ENCODE results near the gene USF2.
"Not testable (repeated sequence)": the region's sequence is repeated elsewhere in the genome, so short reads cannot be mapped to it uniquely, and the experiment has no call there.

The USF2 gene

GRCh38 chr19:35268536-35269437 lies at the start of gene USF2:
USF2 (plus strand) TSS chr19:35268962; CDS start chr19:35269102, 140 bp downstream.
- DNase-seq, result peak; percentile 73

GRCh38 chr19:35219008-35219407 lies 49.8 kb upstream of the USF2 start:
- DNase-seq, result no peak

- DNase-seq, result peak; percentile 11
Observed at GRCh38 chr19:35220315-35220921, 48.3 kb upstream of the USF2 start.

GRCh38 chr19:35220973-35221590 lies 47.7 kb upstream of the USF2 start:
- not testable (repeated sequence) for DNase-seq

GRCh38 chr19:35222373-35223015 lies 46.3 kb upstream of the USF2 start:
- no peak for DNase-seq

GRCh38 chr19:35223084-35223790 lies 45.5 kb upstream of the USF2 start:
- no peak for DNase-seq

- DNase-seq, result no peak
Observed at GRCh38 chr19:35223862-35224505, 44.8 kb upstream of the USF2 start.

GRCh38 chr19:35224681-35225571 lies 43.8 kb upstream of the USF2 start:
- DNase-seq, result no peak

GRCh38 chr19:35225951-35226350 lies 42.8 kb upstream of the USF2 start:
- DNase-seq, result no peak

GRCh38 chr19:35226748-35227147 lies 42.0 kb upstream of the USF2 start:
- DNase-seq, result no peak

GRCh38 chr19:35228177-35228930 lies 40.4 kb upstream of the USF2 start, which contains the start of gene FAM187B:
FAM187B (minus strand) TSS chr19:35228739; CDS start chr19:35228680, 59 bp downstream.
- no peak for DNase-seq

- no peak for DNase-seq
Observed at GRCh38 chr19:35229601-35230000, 39.2 kb upstream of the USF2 start.

GRCh38 chr19:35231956-35232645 lies 36.7 kb upstream of the USF2 start:
- no peak for DNase-seq

GRCh38 chr19:35232912-35233311 lies 35.9 kb upstream of the USF2 start:
- DNase-seq, result no peak

- DNase-seq, result no peak
Observed at GRCh38 chr19:35236638-35237400, 31.9 kb upstream of the USF2 start.

- not testable (repeated sequence) for DNase-seq
Observed at GRCh38 chr19:35239597-35239996, 29.2 kb upstream of the USF2 start.

- DNase-seq, result no peak
Observed at GRCh38 chr19:35240327-35240726, 28.4 kb upstream of the USF2 start.

- no peak for DNase-seq
Observed at GRCh38 chr19:35241417-35241816, 27.3 kb upstream of the USF2 start.
